GM12865 (cell line): Measurements from ENCODE around the gene MRPL28.
A peak's percentile ranks its signal among the peaks of the same experiment; 100 is the strongest.
"Not testable (repeated sequence)": the region's sequence is repeated elsewhere in the genome, so short reads cannot be mapped to it uniquely, and the experiment has no call there.

Source experiments
- DNase-seq: peaks from one replicate; pipeline ENCODE4 v3.0.0; 2010; ENCODE audit warnings: low read depth
- H3K4me3 ChIP-seq: 2 replicates; pipeline ENCODE4 v1.5.1; 2011; ENCODE audit warnings: mild to moderate bottlenecking, low read depth, low read length, control low read depth
- CTCF ChIP-seq: IDR thresholded peaks from 2 replicates; pipeline ENCODE4 v1.5.1; 2011; ENCODE audit warnings: low read length, control low read depth, low read depth, inconsistent platforms; ENCODE audit not compliant: insufficient read depth; ENCODE audit errors: missing control alignments

Gene MRPL28

DNA sequence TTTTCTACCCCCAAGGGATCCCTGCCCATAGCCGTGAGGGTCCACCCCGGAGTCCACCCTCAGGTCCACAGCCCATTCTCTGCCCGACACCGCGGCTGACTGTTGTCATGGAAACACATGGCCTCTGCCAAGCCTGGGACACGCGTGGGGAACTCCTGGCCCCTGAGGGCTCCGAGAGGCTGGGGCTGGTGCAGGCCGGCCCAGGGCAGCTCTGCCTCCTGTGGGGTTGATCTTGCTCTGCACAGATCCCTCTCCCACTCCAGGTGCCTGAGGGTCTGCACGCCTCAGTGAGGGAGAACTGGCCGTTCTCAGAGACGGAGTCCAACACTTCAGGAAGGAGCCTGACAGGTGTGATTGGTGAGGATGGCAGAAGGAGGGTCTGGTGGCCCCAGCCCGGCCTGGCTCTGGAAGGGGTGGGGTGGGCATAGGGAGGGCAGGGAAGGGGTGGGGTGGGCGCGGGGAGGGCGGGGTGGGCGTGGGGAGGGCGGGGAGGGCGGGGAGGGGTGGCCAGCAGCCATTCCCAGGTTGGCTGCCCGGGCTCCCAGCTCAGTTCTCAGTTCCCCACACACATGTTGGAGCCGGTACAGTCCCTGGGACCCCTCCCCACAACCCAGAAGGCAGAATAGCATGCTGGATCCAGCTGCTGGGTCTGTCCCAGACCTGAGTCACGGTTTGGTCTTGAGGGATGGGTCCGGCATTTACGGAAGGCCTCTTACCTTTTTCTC, 6.4 kb downstream of the MRPL28 start:
- no peak for DNase-seq
- TF ChIP-seq CTCF: no peak
- no peak overlapping the region for H3K4me3 ChIP-seq

DNA sequence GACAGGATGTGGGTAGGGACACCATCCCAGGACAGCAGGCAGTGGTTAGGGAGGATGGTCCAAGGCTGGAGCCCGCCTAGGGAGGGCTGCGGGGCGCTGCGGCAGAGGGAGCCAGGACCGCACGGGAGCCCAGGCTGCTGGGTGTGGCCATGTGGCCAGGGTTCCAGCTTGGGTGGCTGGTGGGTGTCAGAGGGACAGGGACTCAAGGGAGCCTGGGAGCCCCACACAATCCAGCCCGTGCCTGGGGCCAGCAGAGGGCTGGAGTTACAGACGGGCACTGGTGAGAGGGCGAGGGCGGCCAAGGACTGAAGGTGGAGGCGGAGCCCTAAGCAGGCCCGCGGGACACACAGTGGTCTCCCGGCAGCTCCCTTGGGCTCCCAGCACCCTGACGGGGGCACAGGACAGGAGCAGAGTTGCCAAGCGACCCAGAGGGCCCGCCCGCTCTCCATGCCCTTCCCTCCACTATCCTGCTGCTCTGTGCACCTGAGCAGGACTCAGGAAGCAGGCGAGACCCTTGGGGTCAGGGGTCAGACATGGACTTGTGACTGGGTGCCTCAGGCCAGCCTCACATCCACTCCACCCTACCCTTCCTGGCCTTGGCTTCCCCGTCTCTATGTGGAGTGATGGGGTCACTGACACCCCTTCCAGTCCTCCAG, 7.1 kb downstream of the MRPL28 start:
- TF ChIP-seq CTCF: no peak
- no peak for DNase-seq
- no peak overlapping the region for H3K4me3 ChIP-seq

GRCh38 chr16:362702-362999, 7.7 kb downstream of the MRPL28 start:
- H3K4me3 ChIP-seq, DNase-seq: not testable (repeated sequence)

DNA sequence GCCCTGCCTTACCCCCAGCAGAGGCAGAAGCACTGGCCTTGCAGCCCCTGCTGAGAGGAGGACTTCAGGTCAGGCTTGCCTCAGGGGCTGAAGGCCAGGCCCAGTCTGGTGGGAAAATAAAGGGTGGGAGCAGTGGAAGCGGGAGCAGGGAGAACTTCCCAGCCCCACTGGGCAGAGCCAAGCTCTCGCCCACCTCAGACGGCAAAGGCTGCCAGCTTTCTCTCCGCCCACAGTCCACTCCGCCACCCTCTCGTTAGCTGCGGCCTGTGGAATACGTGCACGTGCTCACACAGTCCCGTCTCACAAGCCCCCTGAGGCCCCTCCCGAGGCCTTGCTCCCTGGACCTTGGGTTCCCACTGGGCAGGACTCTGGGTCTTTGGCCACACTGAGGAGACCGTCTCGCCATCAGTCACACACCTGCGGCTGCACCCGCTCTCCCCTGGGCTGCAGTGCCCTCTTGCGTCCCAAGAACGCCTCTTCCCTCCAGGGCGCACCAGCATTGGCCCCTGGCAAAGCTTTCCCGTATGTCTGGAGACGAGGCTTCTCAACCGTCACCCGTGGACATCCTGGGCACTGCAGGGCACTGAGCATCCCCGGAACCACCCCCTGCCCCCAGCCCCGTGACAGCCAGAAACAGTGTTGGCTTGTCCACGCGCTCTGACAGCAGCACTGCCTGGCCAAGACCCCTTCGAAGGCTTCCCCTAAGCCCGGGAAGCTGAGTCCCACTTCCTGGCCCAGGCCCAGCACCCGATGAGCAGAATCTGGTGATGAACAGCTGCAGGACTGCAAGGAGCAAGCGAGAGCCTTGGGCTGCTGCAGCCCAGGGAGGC, 8.3 kb downstream of the MRPL28 start:
- peak; percentile 94 for TF ChIP-seq CTCF
- peak; percentile 89 for DNase-seq
- no peak overlapping the region for H3K4me3 ChIP-seq

GRCh38 chr16:361341-361871, 8.9 kb downstream of the MRPL28 start:
- TF ChIP-seq CTCF: no peak
- no peak for DNase-seq

DNA sequence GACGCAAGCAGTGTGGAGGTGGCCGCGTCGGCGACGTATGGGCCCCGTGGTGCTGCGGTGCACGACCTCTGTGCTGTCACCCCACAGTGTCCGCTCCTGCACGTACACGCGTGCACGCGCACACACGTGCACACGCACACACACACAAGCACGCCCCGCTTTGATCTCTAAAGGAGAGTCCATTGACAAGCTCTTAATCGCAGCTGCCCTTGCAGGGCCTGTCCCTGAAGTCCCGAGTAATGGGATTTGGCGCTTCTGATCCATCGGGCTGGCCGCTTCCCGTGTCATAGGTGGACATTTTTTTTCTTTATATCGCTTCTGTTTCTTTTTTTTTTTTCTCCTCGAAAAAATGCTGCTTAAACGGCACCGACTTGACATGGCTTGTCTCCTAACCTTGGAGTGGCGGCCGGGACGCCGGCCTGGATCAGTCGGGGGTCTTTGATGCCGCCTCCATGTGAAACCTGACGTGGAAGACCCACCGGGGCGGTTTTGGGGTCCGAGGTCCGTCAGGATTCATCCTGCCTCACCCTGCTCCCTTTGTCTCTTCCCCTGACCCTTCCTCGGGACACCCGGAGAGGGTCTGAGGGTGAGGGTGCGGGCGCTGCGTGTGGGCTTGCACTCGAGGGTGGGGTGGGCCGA, 9.5 kb downstream of the MRPL28 start:
- no peak for DNase-seq
- H3K4me3 ChIP-seq: no peak overlapping the region
- TF ChIP-seq CTCF: no peak

More at GRCh38 chr16:361341-361871, 8.9 kb downstream of the MRPL28 start:
- no peak overlapping the region for H3K4me3 ChIP-seq
